GM23338 (cell line): ENCODE measurements around the gene RAB40C. TPM values are rescaled to one million over a fixed set of nuclear protein-coding genes. Genes with fewer than 3 reads are reported as not detected.

ENCODE experiments used
- ATAC-seq: fragments of 200-7000 bp; cut with Tn5 transposase; 3 replicates; pipeline ENCODE4 v1.9.1; 2020
- DNase-seq: peaks from one replicate; pipeline ENCODE4 v3.0.0-alpha.2; 2015; ENCODE audit warnings: low spot score
- H2AFZ ChIP-seq: fragments of 200-600 bp; sonication (generic); 2 replicates; pipeline ENCODE4 v1.8.0; 2016; ENCODE audit warnings: antibody characterized with exemption, mild to moderate bottlenecking, moderate library complexity
- H3F3A ChIP-seq: fragments of 200-600 bp; sonication (generic); replicated peaks from 2 replicates; pipeline ENCODE4 v1.8.0; 2017; ENCODE audit warnings: antibody characterized with exemption, mixed run types, low read depth
- H3K27ac ChIP-seq: fragments of 200-600 bp; sonication (generic); 2 replicates; pipeline ENCODE4 v1.6.1; 2016; ENCODE audit warnings: low read depth
- H3K27me3 ChIP-seq: fragments of 200-600 bp; sonication (generic); 2 replicates; pipeline ENCODE4 v1.8.0; 2016; ENCODE audit warnings: mild to moderate bottlenecking, mixed run types, moderate library complexity; ENCODE audit not compliant: insufficient read depth
- H3K36me3 ChIP-seq: fragments of 200-600 bp; sonication (generic); 2 replicates; pipeline ENCODE4 v1.8.0; 2016; ENCODE audit warnings: mild to moderate bottlenecking; ENCODE audit not compliant: insufficient read depth
- H3K4me1 ChIP-seq: fragments of 200-600 bp; sonication (generic); 2 replicates; pipeline ENCODE4 v1.8.0; 2016; ENCODE audit warnings: mild to moderate bottlenecking, moderate library complexity; ENCODE audit not compliant: insufficient read depth
- H3K4me2 ChIP-seq: fragments of 200-600 bp; sonication (generic); 2 replicates; pipeline ENCODE4 v1.7.1; 2017; ENCODE audit warnings: mixed run types
- H3K4me3 ChIP-seq: fragments of 200-600 bp; sonication (generic); 2 replicates; pipeline ENCODE4 v1.6.1; 2016; ENCODE audit warnings: mixed run types
- H3K79me2 ChIP-seq: fragments of 200-600 bp; sonication (generic); replicated peaks from 2 replicates; pipeline ENCODE4 v1.8.0; 2017; ENCODE audit warnings: mild to moderate bottlenecking; ENCODE audit not compliant: insufficient read depth
- H3K9me2 ChIP-seq: fragments of 200-600 bp; sonication (generic); 2 replicates; pipeline ENCODE4 v1.8.0; 2017; ENCODE audit not compliant: insufficient read depth
- H4K20me1 ChIP-seq: fragments of 200-600 bp; sonication (generic); replicated peaks from 2 replicates; pipeline ENCODE4 v1.8.0; 2017; ENCODE audit warnings: mild to moderate bottlenecking; ENCODE audit not compliant: insufficient read depth
- H3K27ac Mint-ChIP-seq: 2 replicates; pipeline ENCODE4 v1.8.0; 2020; ENCODE audit warnings: inconsistent platforms, mild to moderate bottlenecking, moderate library complexity, mixed read lengths
- H3K27me3 Mint-ChIP-seq: 3 replicates; pipeline ENCODE4 v1.8.0; 2022; ENCODE audit warnings: low read depth, mild to moderate bottlenecking, moderate library complexity, mixed read lengths, inconsistent platforms; ENCODE audit not compliant: insufficient read depth, poor library complexity
- H3K36me3 Mint-ChIP-seq: 3 replicates; pipeline ENCODE4 v1.8.0; 2021; ENCODE audit warnings: low read depth, mild to moderate bottlenecking, inconsistent platforms, moderate library complexity, mixed read lengths
- H3K4me1 Mint-ChIP-seq: 3 replicates; pipeline ENCODE4 v1.8.0; 2020; ENCODE audit warnings: mild to moderate bottlenecking, inconsistent platforms, mixed read lengths
- H3K4me3 Mint-ChIP-seq: 3 replicates; pipeline ENCODE4 v1.8.0; 2021; ENCODE audit warnings: moderate library complexity, mild to moderate bottlenecking, inconsistent platforms, mixed read lengths
- H3K9me3 Mint-ChIP-seq: 3 replicates; pipeline ENCODE4 v1.8.0; 2020; ENCODE audit warnings: moderate library complexity, mild to moderate bottlenecking, inconsistent platforms, mixed read lengths
- CREB1 ChIP-seq: fragments of 250-450 bp; sonication (Bioruptor Pico); IDR thresholded peaks from 2 replicates; pipeline ENCODE4 v1.5.0; 2020; ENCODE audit warnings: low read depth, mild to moderate bottlenecking, moderate library complexity
- EZH2 ChIP-seq: fragments of 200-600 bp; sonication (generic); IDR thresholded peaks from one replicate; pipeline ENCODE4 v1.8.0; 2017; ENCODE audit warnings: antibody characterized with exemption, mild to moderate bottlenecking, low read depth; ENCODE audit not compliant: unreplicated experiment
- EZH2phosphoT487 ChIP-seq: fragments of 200-600 bp; sonication (generic); IDR thresholded peaks from one replicate; pipeline ENCODE4 v1.8.1; 2018; ENCODE audit warnings: antibody characterized with exemption; ENCODE audit not compliant: unreplicated experiment
- JUNB ChIP-seq: IDR thresholded peaks from one replicate; pipeline ENCODE4 v1.6.1; 2016; ENCODE audit warnings: antibody characterized with exemption; ENCODE audit not compliant: unreplicated experiment
- NANOG ChIP-seq: IDR thresholded peaks from 2 replicates; pipeline ENCODE4 v1.6.1; 2016; ENCODE audit warnings: antibody characterized with exemption, borderline replicate concordance
- POLR2AphosphoS5 ChIP-seq: IDR thresholded peaks from 2 replicates; pipeline ENCODE4 v1.6.1; 2016; ENCODE audit warnings: antibody characterized with exemption, low read depth
- STAT1 ChIP-seq: IDR thresholded peaks from one replicate; pipeline ENCODE4 v1.6.1; 2016; ENCODE audit warnings: antibody characterized with exemption; ENCODE audit not compliant: unreplicated experiment
- ZNF114 ChIP-seq: fragments of 250-450 bp; sonication (Bioruptor Pico); IDR thresholded peaks from 2 replicates; pipeline ENCODE4 v1.5.0; 2020; ENCODE audit warnings: mild to moderate bottlenecking, moderate library complexity
- ZNF331 ChIP-seq: fragments of 250-450 bp; sonication (Bioruptor Pico); IDR thresholded peaks from 2 replicates; pipeline ENCODE4 v1.5.0; 2020; ENCODE audit warnings: low read depth, mild to moderate bottlenecking, moderate library complexity
- polyA plus RNA-seq: library from polyadenylated mRNA; unstranded; fragments of >200 nt; fragmentation: Nextera tagmentation; extraction: Ambion mirVana; gene quantifications from 2 replicates; pipeline ENCODE4 v1.2.1, GENCODE V29; 2016
- total RNA-seq: library from RNA; depleted of rRNA; stranded (reverse); fragments of >200 nt; shearing (Covaris generic); gene quantifications from 2 replicates; pipeline ENCODE4 v1.2.3, GENCODE V29; 2014
- TF ChIP-seq, protein P1 (sequence below): fragments of 250-450 bp; sonication (Bioruptor Pico); IDR thresholded peaks from 2 replicates; pipeline ENCODE4 v1.5.0; 2020; ENCODE audit warnings: mild to moderate bottlenecking, moderate library complexity
- TF ChIP-seq, protein P2 (sequence below): IDR thresholded peaks from 2 replicates; pipeline ENCODE4 v1.6.1; 2016; ENCODE audit warnings: antibody characterized with exemption
- TF ChIP-seq, protein P3 (sequence below), 2 experiments: fragments of 200-600 bp in 1 of 2; sonication (generic) in 1 of 2; conservative IDR thresholded peaks; 2 replicates each; pipeline versions ENCODE4 v1.5.1 to v1.6.1; 2016 to 2017; ENCODE audit warnings: antibody characterized with exemption in 2 of 2, low read depth in 2 of 2, mild to moderate bottlenecking in 2 of 2, moderate library complexity in 1 of 2
- TF ChIP-seq, protein P4 (sequence below): IDR thresholded peaks from one replicate; pipeline ENCODE4 v1.6.1; 2018; ENCODE audit warnings: antibody characterized with exemption; ENCODE audit not compliant: unreplicated experiment

Gene RAB40C
- total and polyA plus RNA-seq, 2 experiments from 2014 or later: 11.2 to 24.6 TPM

DNA sequence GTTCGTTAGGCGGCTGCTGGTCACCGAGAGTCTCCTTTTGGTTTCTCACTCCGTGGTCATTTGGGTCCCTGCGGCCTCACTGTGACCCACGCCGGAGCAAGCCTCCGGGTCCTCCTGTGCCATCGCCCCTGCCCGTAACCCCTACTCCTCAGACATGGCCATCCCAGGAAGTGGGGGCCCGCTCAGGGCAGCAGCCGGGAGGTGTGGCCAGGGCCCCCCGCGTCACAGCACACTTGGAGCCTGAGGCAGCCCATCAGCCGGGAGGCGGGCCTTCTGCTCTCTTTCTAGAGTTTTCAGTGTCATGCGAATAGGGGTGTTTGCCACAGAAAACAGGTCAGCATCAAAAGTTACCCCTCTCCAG lies 33.0 kb downstream of the RAB40C start:
- TF ChIP-seq EZH2phosphoT487 (no peak), JUNB (no peak), NANOG (no peak), ZNF331 (CRISPR knock-in tag) (no peak), ZNF114 (CRISPR knock-in tag) (no peak), EZH2 (no peak), STAT1 (no peak), POLR2AphosphoS5 (no peak), CREB1 (CRISPR knock-in tag) (no peak)
- TF ChIP-seq, protein P1, sequence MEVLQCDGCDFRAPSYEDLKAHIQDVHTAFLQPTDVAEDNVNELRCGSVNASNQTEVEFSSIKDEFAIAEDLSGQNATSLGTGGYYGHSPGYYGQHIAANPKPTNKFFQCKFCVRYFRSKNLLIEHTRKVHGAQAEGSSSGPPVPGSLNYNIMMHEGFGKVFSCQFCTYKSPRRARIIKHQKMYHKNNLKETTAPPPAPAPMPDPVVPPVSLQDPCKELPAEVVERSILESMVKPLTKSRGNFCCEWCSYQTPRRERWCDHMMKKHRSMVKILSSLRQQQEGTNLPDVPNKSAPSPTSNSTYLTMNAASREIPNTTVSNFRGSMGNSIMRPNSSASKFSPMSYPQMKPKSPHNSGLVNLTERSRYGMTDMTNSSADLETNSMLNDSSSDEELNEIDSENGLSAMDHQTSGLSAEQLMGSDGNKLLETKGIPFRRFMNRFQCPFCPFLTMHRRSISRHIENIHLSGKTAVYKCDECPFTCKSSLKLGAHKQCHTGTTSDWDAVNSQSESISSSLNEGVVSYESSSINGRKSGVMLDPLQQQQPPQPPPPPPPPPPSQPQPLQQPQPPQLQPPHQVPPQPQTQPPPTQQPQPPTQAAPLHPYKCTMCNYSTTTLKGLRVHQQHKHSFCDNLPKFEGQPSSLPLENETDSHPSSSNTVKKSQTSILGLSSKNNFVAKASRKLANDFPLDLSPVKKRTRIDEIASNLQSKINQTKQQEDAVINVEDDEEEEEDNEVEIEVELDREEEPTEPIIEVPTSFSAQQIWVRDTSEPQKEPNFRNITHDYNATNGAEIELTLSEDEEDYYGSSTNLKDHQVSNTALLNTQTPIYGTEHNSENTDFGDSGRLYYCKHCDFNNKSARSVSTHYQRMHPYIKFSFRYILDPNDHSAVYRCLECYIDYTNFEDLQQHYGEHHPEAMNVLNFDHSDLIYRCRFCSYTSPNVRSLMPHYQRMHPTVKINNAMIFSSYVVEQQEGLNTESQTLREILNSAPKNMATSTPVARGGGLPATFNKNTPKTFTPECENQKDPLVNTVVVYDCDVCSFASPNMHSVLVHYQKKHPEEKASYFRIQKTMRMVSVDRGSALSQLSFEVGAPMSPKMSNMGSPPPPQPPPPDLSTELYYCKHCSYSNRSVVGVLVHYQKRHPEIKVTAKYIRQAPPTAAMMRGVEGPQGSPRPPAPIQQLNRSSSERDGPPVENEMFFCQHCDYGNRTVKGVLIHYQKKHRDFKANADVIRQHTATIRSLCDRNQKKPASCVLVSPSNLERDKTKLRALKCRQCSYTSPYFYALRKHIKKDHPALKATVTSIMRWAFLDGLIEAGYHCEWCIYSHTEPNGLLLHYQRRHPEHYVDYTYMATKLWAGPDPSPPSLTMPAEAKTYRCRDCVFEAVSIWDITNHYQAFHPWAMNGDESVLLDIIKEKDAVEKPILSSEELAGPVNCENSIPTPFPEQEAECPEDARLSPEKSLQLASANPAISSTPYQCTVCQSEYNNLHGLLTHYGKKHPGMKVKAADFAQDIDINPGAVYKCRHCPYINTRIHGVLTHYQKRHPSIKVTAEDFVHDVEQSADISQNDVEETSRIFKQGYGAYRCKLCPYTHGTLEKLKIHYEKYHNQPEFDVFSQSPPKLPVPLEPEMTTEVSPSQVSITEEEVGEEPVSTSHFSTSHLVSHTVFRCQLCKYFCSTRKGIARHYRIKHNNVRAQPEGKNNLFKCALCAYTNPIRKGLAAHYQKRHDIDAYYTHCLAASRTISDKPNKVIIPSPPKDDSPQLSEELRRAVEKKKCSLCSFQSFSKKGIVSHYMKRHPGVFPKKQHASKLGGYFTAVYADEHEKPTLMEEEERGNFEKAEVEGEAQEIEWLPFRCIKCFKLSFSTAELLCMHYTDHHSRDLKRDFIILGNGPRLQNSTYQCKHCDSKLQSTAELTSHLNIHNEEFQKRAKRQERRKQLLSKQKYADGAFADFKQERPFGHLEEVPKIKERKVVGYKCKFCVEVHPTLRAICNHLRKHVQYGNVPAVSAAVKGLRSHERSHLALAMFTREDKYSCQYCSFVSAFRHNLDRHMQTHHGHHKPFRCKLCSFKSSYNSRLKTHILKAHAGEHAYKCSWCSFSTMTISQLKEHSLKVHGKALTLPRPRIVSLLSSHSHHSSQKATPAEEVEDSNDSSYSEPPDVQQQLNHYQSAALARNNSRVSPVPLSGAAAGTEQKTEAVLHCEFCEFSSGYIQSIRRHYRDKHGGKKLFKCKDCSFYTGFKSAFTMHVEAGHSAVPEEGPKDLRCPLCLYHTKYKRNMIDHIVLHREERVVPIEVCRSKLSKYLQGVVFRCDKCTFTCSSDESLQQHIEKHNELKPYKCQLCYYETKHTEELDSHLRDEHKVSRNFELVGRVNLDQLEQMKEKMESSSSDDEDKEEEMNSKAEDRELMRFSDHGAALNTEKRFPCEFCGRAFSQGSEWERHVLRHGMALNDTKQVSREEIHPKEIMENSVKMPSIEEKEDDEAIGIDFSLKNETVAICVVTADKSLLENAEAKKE (CRISPR knock-in tag): no peak
- TF ChIP-seq, protein P2, sequence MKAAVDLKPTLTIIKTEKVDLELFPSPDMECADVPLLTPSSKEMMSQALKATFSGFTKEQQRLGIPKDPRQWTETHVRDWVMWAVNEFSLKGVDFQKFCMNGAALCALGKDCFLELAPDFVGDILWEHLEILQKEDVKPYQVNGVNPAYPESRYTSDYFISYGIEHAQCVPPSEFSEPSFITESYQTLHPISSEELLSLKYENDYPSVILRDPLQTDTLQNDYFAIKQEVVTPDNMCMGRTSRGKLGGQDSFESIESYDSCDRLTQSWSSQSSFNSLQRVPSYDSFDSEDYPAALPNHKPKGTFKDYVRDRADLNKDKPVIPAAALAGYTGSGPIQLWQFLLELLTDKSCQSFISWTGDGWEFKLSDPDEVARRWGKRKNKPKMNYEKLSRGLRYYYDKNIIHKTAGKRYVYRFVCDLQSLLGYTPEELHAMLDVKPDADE: no peak
- TF ChIP-seq, protein P3, sequence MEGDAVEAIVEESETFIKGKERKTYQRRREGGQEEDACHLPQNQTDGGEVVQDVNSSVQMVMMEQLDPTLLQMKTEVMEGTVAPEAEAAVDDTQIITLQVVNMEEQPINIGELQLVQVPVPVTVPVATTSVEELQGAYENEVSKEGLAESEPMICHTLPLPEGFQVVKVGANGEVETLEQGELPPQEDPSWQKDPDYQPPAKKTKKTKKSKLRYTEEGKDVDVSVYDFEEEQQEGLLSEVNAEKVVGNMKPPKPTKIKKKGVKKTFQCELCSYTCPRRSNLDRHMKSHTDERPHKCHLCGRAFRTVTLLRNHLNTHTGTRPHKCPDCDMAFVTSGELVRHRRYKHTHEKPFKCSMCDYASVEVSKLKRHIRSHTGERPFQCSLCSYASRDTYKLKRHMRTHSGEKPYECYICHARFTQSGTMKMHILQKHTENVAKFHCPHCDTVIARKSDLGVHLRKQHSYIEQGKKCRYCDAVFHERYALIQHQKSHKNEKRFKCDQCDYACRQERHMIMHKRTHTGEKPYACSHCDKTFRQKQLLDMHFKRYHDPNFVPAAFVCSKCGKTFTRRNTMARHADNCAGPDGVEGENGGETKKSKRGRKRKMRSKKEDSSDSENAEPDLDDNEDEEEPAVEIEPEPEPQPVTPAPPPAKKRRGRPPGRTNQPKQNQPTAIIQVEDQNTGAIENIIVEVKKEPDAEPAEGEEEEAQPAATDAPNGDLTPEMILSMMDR (conservative IDR thresholded peaks at IDR 0.05; ENCODE audit: low read depth in 2 of 2): no peak
- TF ChIP-seq, protein P4, sequence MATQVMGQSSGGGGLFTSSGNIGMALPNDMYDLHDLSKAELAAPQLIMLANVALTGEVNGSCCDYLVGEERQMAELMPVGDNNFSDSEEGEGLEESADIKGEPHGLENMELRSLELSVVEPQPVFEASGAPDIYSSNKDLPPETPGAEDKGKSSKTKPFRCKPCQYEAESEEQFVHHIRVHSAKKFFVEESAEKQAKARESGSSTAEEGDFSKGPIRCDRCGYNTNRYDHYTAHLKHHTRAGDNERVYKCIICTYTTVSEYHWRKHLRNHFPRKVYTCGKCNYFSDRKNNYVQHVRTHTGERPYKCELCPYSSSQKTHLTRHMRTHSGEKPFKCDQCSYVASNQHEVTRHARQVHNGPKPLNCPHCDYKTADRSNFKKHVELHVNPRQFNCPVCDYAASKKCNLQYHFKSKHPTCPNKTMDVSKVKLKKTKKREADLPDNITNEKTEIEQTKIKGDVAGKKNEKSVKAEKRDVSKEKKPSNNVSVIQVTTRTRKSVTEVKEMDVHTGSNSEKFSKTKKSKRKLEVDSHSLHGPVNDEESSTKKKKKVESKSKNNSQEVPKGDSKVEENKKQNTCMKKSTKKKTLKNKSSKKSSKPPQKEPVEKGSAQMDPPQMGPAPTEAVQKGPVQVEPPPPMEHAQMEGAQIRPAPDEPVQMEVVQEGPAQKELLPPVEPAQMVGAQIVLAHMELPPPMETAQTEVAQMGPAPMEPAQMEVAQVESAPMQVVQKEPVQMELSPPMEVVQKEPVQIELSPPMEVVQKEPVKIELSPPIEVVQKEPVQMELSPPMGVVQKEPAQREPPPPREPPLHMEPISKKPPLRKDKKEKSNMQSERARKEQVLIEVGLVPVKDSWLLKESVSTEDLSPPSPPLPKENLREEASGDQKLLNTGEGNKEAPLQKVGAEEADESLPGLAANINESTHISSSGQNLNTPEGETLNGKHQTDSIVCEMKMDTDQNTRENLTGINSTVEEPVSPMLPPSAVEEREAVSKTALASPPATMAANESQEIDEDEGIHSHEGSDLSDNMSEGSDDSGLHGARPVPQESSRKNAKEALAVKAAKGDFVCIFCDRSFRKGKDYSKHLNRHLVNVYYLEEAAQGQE: no peak
- no peaks in the 10 kb centered on the region for H3K36me3 ChIP-seq
- H2AFZ ChIP-seq: no peak overlapping the region
- peak; percentile 63 for ATAC-seq
- H3K27me3 ChIP-seq: no peaks in the 10 kb centered on the region
- H4K20me1 ChIP-seq: peaks cover 10% of the 10 kb centered on the region; the same call in 1 of the 2 replicates
- H3K27me3 Mint-ChIP-seq: peaks cover 14% of the 10 kb centered on the region
- H3K79me2 ChIP-seq: no peaks in the 10 kb centered on the region; the same call in 1 of the 2 replicates
- no peaks in the 10 kb centered on the region; the same call in 2 of the 3 replicates for H3K36me3 Mint-ChIP-seq
- peak; percentile 65 for DNase-seq
- no peak overlapping the region for H3K4me3 Mint-ChIP-seq
- no peaks in the 10 kb centered on the region for H3K9me2 ChIP-seq
- H3K4me2 ChIP-seq: peak overlapping the region; percentile 55; the same call in 1 of the 2 replicates
- H3K4me3 ChIP-seq: no peak overlapping the region
- peaks cover 21% of the 10 kb centered on the region for H3F3A ChIP-seq
- peaks cover 28% of the 10 kb centered on the region for H3K4me1 Mint-ChIP-seq
- no peaks in the 10 kb centered on the region; the same call in 2 of the 3 replicates for H3K9me3 Mint-ChIP-seq
- H3K27ac Mint-ChIP-seq: no peak overlapping the region
- peak overlapping the region; percentile 66; the same call in 1 of the 2 replicates for H3K27ac ChIP-seq
- H3K4me1 ChIP-seq: peaks cover 12% of the 10 kb centered on the region; the same call in 1 of the 2 replicates
